Upper lobe of left lung (tissue), 6 donors: Measurements from ENCODE around the gene GCLM. TPM values are rescaled to one million over a fixed set of nuclear protein-coding genes. Genes with fewer than 3 reads are reported as not detected.
"Not testable (repeated sequence)": the region's sequence is repeated elsewhere in the genome, so short reads cannot be mapped to it uniquely, and the experiment has no call there.

Source experiments
- ATAC-seq, 2 donors: fragments of 200-7000 bp; cut with Tn5 transposase; one replicate each; pipeline ENCODE4 v1.9.1; 2022; ENCODE audit warnings: mild to moderate bottlenecking in 2 of 2, moderate library complexity in 2 of 2; ENCODE audit not compliant: low FRiP score in 2 of 2
- DNase-seq, 2 donors: peaks; one replicate each; pipeline ENCODE4 v3.0.0-alpha.2; 2019 to 2020
- H3K27ac ChIP-seq, 4 donors: fragments of 200-600 bp; sonication (generic); one replicate each; pipeline ENCODE4 v1.5.1; 2016 to 2019
- H3K27me3 ChIP-seq, 4 donors: fragments of 200-600 bp; sonication (generic); one replicate each; pipeline ENCODE4 v1.5.1; 2017 to 2019
- H3K36me3 ChIP-seq, 4 donors: fragments of 200-600 bp; sonication (generic); one replicate each; pipeline ENCODE4 v1.5.1; 2016 to 2019
- H3K4me1 ChIP-seq, 4 donors: fragments of 200-600 bp; sonication (generic); one replicate each; pipeline ENCODE4 v1.5.1; 2018 to 2019
- H3K4me3 ChIP-seq, 4 donors: fragments of 200-600 bp; sonication (generic); one replicate each; pipeline ENCODE4 v1.5.1; 2017 to 2019; ENCODE audit warnings: mild to moderate bottlenecking in 2 of 4, moderate library complexity in 1 of 4
- H3K9me3 ChIP-seq, 4 donors: fragments of 200-600 bp; sonication (generic); one replicate each; pipeline ENCODE4 v1.5.1; 2018 to 2019
- EP300 ChIP-seq, 4 donors: sonication (generic); formaldehyde crosslinking; IDR thresholded peaks; one replicate each; pipeline ENCODE4 v1.5.1; 2017; ENCODE audit warnings: antibody characterized with exemption in 4 of 4, control low read depth in 2 of 4
- POLR2A ChIP-seq, 4 donors: fragments of 450-650 bp; IDR thresholded peaks; one replicate each; pipeline ENCODE4 v1.5.1; 2016 to 2017; ENCODE audit warnings: antibody characterized with exemption in 4 of 4, mild to moderate bottlenecking in 2 of 4
- POLR2AphosphoS5 ChIP-seq, 2 donors: sonication (generic); formaldehyde crosslinking; IDR thresholded peaks; one replicate each; pipeline ENCODE4 v1.5.1; 2017; ENCODE audit warnings: antibody characterized with exemption in 2 of 2
- whole genome bisulfite sequencing, 2 donors: methylation state at CpG; one replicate each; pipeline ENCODE4 v1.1.5; 2017 to 2018; 5-methylcytosine and 5-hydroxymethylcytosine counted together
- total RNA-seq, 6 donors: library from RNA; depleted of rRNA in 4 of 6; stranded (reverse); fragments of >200 nt in 4 of 6; gene quantifications; one replicate each; pipeline versions ENCODE4 v1.1.0 to v1.2.1, GENCODE V29; 2016 to 2021
- TF ChIP-seq, protein P1 (sequence below), 6 experiments: fragments of 450-650 bp in 4 of 6; fragments of 200-600 bp in 2 of 6; sonication (generic) in 2 of 6; IDR thresholded peaks; one replicate each; pipeline ENCODE4 v1.5.1; 2016 to 2019; ENCODE audit warnings: antibody characterized with exemption in 6 of 6
- donor health status: DM: no; HTN: no; CAD: no; lungs with moderate emphysema.
- donor health status: DM: no; HTN: yes; CAD: no; lungs with severe emphysema.

The GCLM gene
- total RNA-seq, 6 donors from 2014 or later = 11.3 to 25.1 (median 20.2) TPM

GRCh38 chr1:93938461-93939145 lies 29.4 kb upstream of the GCLM start:
- ATAC-seq (no peak), DNase-seq (no peak)
- no peak overlapping the region for H3K4me3 ChIP-seq
- H3K27me3 ChIP-seq = no peaks in the 10 kb centered on the region
- no peak overlapping the region for H3K27ac ChIP-seq
- H3K4me1 ChIP-seq = no peaks in the 10 kb centered on the region
- TF ChIP-seq POLR2A (IDR thresholded peaks at IDR 0.05) (no peak), POLR2AphosphoS5 (IDR thresholded peaks at IDR 0.05) (no peak)
- H3K9me3 ChIP-seq = peaks cover 0 to 4% (median 0%) of the 10 kb centered on the region in 4 donors
- WGBS, 2 donors = 61 to 86% methylated on average over 1 of the region's 1 CpG
- no peaks in the 10 kb centered on the region for H3K36me3 ChIP-seq

DNA sequence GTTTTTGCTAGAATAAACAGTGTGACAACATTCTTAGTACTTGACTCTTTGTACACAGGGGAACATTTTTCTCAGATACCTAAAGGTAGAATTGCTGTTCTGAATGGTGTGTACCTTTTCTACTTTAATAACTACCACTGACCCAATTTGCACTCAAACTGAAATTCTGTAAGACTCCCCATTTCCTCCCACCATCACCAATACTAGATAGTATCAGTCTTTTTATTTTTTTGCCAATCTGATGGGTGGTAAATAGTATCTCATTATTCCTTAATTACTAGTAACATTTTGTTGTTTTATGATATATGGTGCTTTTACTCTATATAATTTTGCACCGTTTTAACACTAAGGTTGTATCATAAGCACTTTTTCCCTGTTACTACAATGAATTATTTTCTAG lies 28.8 kb upstream of the GCLM start:
- no peak for DNase-seq
- Histone ChIP-seq H3K4me3 (no peak overlapping the region), H3K9me3 (peaks cover 0 to 4% (median 0%) of the 10 kb centered on the region in 4 donors), H3K27me3 (no peaks in the 10 kb centered on the region), H3K36me3 (no peaks in the 10 kb centered on the region), H3K27ac (no peak overlapping the region), H3K4me1 (no peaks in the 10 kb centered on the region)
- no peak for TF ChIP-seq EP300 (IDR thresholded peaks at IDR 0.05)
- TF ChIP-seq POLR2A (IDR thresholded peaks at IDR 0.05) = no peak
- no peak for TF ChIP-seq POLR2AphosphoS5 (IDR thresholded peaks at IDR 0.05)
- TF ChIP-seq, protein P1, sequence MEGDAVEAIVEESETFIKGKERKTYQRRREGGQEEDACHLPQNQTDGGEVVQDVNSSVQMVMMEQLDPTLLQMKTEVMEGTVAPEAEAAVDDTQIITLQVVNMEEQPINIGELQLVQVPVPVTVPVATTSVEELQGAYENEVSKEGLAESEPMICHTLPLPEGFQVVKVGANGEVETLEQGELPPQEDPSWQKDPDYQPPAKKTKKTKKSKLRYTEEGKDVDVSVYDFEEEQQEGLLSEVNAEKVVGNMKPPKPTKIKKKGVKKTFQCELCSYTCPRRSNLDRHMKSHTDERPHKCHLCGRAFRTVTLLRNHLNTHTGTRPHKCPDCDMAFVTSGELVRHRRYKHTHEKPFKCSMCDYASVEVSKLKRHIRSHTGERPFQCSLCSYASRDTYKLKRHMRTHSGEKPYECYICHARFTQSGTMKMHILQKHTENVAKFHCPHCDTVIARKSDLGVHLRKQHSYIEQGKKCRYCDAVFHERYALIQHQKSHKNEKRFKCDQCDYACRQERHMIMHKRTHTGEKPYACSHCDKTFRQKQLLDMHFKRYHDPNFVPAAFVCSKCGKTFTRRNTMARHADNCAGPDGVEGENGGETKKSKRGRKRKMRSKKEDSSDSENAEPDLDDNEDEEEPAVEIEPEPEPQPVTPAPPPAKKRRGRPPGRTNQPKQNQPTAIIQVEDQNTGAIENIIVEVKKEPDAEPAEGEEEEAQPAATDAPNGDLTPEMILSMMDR (IDR thresholded peaks at IDR 0.05) = no peak
- no peak for ATAC-seq
- 83 to 90% methylated on average over 1 of the region's 1 CpG for WGBS, 2 donors

DNA sequence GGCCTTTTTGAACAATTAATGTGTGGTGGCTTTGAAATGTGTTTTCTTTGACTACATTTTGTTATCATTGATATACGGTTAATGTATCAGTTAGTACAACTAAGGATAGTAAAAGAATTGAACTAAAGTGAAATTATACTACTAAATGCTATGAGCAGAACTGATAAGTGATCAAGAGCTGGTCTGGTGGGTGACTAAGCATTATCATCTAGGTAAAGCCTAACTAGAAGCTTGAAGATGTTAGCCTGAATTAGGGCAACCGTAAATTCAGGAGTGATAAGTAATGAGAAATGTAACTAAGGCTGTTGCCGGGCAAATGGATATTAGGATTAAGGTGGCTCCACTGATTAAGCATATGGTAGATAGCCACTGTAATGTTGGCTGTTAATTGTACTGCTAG lies 16.0 kb upstream of the GCLM start:
- Histone ChIP-seq H3K4me3 (no peak overlapping the region), H3K36me3 (no peaks in the 10 kb centered on the region), H3K27me3 (no peaks in the 10 kb centered on the region), H3K4me1 (no peaks in the 10 kb centered on the region), H3K9me3 (no peaks in the 10 kb centered on the region), H3K27ac (no peak overlapping the region)
- 96 to 97% methylated on average over 3 of the region's 3 CpGs for WGBS, 2 donors
- DNase-seq (no peak), ATAC-seq (no peak)
- TF ChIP-seq POLR2AphosphoS5 (IDR thresholded peaks at IDR 0.05) = no peak
- TF ChIP-seq EP300 (IDR thresholded peaks at IDR 0.05) = no peak
- TF ChIP-seq, protein P1 (IDR thresholded peaks at IDR 0.05) = no peak
- TF ChIP-seq POLR2A (IDR thresholded peaks at IDR 0.05) = no peak

DNA sequence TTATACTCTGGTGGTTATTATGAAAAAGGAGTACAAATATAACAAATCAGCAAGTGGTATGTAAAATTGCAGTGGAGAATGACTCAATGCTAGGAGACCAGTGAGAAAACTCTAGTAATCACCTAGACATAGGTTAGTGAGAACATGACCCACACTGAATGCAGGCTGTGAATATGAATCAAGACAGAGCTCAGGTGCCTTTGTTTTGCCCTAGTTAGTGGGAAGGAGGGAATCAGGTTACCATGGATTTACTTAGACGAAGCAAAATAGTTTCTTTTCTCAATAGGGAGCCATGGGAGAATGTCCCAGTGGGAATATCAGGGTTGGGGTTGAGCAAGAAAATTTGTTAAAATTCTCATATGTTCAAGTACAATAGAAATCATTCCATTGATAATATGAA lies 10.6 kb upstream of the GCLM start:
- ATAC-seq (no peak), DNase-seq (no peak)
- Histone ChIP-seq H3K4me3 (no peak overlapping the region), H3K27ac (no peak overlapping the region), H3K9me3 (no peaks in the 10 kb centered on the region), H3K36me3 (no peaks in the 10 kb centered on the region), H3K4me1 (no peaks in the 10 kb centered on the region), H3K27me3 (no peaks in the 10 kb centered on the region)
- TF ChIP-seq POLR2AphosphoS5 (IDR thresholded peaks at IDR 0.05) (no peak), POLR2A (IDR thresholded peaks at IDR 0.05) (no peak), EP300 (IDR thresholded peaks at IDR 0.05) (no peak)
- TF ChIP-seq, protein P1 (IDR thresholded peaks at IDR 0.05) = no peak
- WGBS, 2 donors = 37 to 59% methylated on average over 1 of the region's 1 CpG

DNA sequence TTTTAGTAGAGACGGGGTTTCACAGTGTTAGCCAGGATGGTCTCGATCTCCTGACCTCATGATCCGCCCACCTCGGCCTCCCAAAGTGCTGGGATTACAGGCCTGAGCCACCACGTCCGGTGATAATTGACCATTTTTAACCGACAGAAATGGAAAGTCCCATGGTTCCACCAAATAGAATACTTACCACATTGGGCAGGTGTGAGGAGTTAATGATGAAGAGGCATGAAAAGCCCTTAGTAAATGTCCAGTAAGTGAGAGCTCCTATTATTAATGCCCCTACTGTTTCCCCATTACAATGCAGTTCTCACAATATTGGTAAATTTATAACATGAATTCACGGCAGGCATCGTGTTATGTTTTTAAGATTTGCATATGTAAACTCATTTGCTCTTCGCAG lies 8.1 kb upstream of the GCLM start:
- no peak for TF ChIP-seq POLR2A (IDR thresholded peaks at IDR 0.05)
- TF ChIP-seq, protein P1 (IDR thresholded peaks at IDR 0.05) = no peak
- TF ChIP-seq POLR2AphosphoS5 (IDR thresholded peaks at IDR 0.05) = no peak
- TF ChIP-seq EP300 (IDR thresholded peaks at IDR 0.05) = no peak
- H3K36me3 ChIP-seq = no peaks in the 10 kb centered on the region
- H3K9me3 ChIP-seq = no peaks in the 10 kb centered on the region
- DNase-seq (no peak), ATAC-seq (no peak)
- no peaks in the 10 kb centered on the region for H3K27me3 ChIP-seq
- no peak overlapping the region for H3K27ac ChIP-seq
- no peaks in the 10 kb centered on the region for H3K4me1 ChIP-seq
- WGBS, 2 donors = 94 to 96% methylated on average over 10 of the region's 10 CpGs
- no peak overlapping the region for H3K4me3 ChIP-seq

- not testable (repeated sequence) for H3K4me3 ChIP-seq
- WGBS, 2 donors = 88 to 95% methylated on average over 3 of the region's 3 CpGs
These were observed 1.6 kb upstream of the GCLM start for GRCh38 chr1:93910880-93911279.

More at GRCh38 chr1:93910880-93911279, 1.6 kb upstream of the GCLM start:
- H3K4me1 ChIP-seq = peaks cover 12 to 24% (median 15%) of the 10 kb centered on the region in 4 donors
- DNase-seq, ATAC-seq, H3K27ac ChIP-seq, H3K9me3 ChIP-seq, H3K36me3 ChIP-seq, H3K27me3 ChIP-seq: not testable (repeated sequence)
